Right lobe of liver (tissue), 6 donors: ENCODE results near the gene PHF2. TPM values are rescaled to one million over a fixed set of nuclear protein-coding genes. Genes with fewer than 3 reads are reported as not detected.

Experiments
- ATAC-seq, 4 donors: fragments of 200-7000 bp; cut with Tn5 transposase; one replicate each; pipeline ENCODE4 v1.9.1; 2020; ENCODE audit warnings: mild to moderate bottlenecking in 4 of 4, moderate library complexity in 4 of 4
- DNase-seq, 3 donors: peaks; one replicate each; pipeline ENCODE4 v3.0.0-alpha.2; 2020
- H3K27ac ChIP-seq, 3 donors: fragments of 200-600 bp; one replicate each; pipeline ENCODE4 v1.8.0; 2022
- H3K27me3 ChIP-seq, 2 donors: fragments of 200-600 bp; one replicate each; pipeline ENCODE4 v1.8.0; 2022
- H3K36me3 ChIP-seq, 4 donors: fragments of 200-600 bp; sonication (generic) in 1 of 4; one replicate each; pipeline versions ENCODE4 v1.5.1 to v1.8.0; 2017 to 2022; ENCODE audit warnings: control low read depth in 1 of 4
- H3K4me1 ChIP-seq, 4 donors: fragments of 200-600 bp; sonication (generic) in 1 of 4; one replicate each; pipeline versions ENCODE4 v1.5.1 to v1.8.0; 2017 to 2022; ENCODE audit warnings: control low read depth in 1 of 4
- H3K4me3 ChIP-seq, 3 donors: fragments of 200-600 bp; one replicate each; pipeline ENCODE4 v1.8.0; 2022
- H3K9me3 ChIP-seq, 4 donors: fragments of 200-600 bp; sonication (generic) in 1 of 4; one replicate each; pipeline versions ENCODE4 v1.5.1 to v1.8.0; 2017 to 2022; ENCODE audit warnings: control low read depth in 1 of 4
- POLR2A ChIP-seq: fragments of 450-650 bp; IDR thresholded peaks from one replicate; pipeline ENCODE4 v1.6.1; 2017; ENCODE audit warnings: antibody characterized with exemption, mild to moderate bottlenecking
- WGBS: methylation state at CpG from one replicate; pipeline ENCODE4 v1.1.6; 2018; ENCODE audit warnings: low coverage, low lambda C conversion rate; ENCODE audit not compliant: insufficient coverage; ENCODE audit errors: missing lambda C conversion rate; 5-methylcytosine and 5-hydroxymethylcytosine counted together
- intact Hi-C, 2 donors: fragments of 100-400 bp; cut with DNase I; formaldehyde crosslinking; loops; one replicate each; pipeline versions ENCODE4 v1.11.2 to v1.14.1; 2022
- total RNA-seq, 6 experiments: library from RNA; depleted of rRNA in 2 of 6; stranded (reverse); fragments of >200 nt in 2 of 6; fragmentation: NEBNext Ultra II Directional in 3 of 6; extraction: Animal tissue kit (Norgen Biotek cat#: 25700) in 3 of 6; gene quantifications; one replicate each; pipeline versions ENCODE4 v1.1.0 to v1.2.4, GENCODE V29; 2016 to 2023
- TF ChIP-seq, protein P1 (sequence below), 4 donors: fragments of 200-600 bp in 3 of 4; fragments of 450-650 bp in 1 of 4; IDR thresholded peaks; one replicate each; pipeline versions ENCODE4 v1.5.1 to v1.8.0; 2016 to 2022; ENCODE audit warnings: antibody characterized with exemption in 4 of 4, mild to moderate bottlenecking in 2 of 4
- donor health status: DM: no; HTN: yes; CAD: no.
- donor health status: DM: no; HTN: no; CAD: no.
- donor health status: DM: no; HTN: no; CAD: no.
- donor health status: DM: no; HTN: yes; CAD: no.
- donor health status: DM: no; HTN: yes; CAD: no.

Gene PHF2
- total RNA-seq, 6 experiments from 2014 or later, result 6.3 to 8.5 (median 6.8) TPM

DNA sequence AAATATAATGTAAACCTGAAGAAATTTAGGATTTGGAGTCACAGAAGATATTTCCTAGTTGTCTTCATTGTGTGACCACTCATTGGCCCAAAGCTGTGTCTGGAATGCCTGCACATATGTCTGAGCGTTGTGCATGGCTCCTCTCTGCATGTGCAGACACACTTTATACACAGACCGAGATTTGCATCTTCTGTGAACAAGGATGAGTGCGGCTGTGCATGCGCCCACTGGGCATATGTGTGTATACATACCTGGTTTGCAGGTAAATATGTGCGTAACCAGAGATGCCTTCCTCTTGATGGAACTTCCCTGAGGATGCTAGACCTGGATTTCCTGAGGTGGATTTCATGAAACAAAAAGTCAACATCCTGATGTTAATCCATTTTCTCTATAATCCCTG is 19.1 kb downstream of the PHF2 start:
- 92% methylated on average over 5 of the region's 5 CpGs for WGBS
- TF ChIP-seq, protein P1, sequence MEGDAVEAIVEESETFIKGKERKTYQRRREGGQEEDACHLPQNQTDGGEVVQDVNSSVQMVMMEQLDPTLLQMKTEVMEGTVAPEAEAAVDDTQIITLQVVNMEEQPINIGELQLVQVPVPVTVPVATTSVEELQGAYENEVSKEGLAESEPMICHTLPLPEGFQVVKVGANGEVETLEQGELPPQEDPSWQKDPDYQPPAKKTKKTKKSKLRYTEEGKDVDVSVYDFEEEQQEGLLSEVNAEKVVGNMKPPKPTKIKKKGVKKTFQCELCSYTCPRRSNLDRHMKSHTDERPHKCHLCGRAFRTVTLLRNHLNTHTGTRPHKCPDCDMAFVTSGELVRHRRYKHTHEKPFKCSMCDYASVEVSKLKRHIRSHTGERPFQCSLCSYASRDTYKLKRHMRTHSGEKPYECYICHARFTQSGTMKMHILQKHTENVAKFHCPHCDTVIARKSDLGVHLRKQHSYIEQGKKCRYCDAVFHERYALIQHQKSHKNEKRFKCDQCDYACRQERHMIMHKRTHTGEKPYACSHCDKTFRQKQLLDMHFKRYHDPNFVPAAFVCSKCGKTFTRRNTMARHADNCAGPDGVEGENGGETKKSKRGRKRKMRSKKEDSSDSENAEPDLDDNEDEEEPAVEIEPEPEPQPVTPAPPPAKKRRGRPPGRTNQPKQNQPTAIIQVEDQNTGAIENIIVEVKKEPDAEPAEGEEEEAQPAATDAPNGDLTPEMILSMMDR (IDR thresholded peaks at IDR 0.05), result no peak
- H3K4me1 ChIP-seq, result no peaks in the 10 kb centered on the region
- H3K27ac ChIP-seq, result no peak overlapping the region
- no peaks in the 10 kb centered on the region for H3K27me3 ChIP-seq
- no peaks in the 10 kb centered on the region for H3K9me3 ChIP-seq
- no peak overlapping the region for H3K4me3 ChIP-seq
- H3K36me3 ChIP-seq, result no peaks in the 10 kb centered on the region
- ATAC-seq (no peak), DNase-seq (peak in 1 of 3 donors; percentile 20)
- intact Hi-C loops, result no loop called here

DNA sequence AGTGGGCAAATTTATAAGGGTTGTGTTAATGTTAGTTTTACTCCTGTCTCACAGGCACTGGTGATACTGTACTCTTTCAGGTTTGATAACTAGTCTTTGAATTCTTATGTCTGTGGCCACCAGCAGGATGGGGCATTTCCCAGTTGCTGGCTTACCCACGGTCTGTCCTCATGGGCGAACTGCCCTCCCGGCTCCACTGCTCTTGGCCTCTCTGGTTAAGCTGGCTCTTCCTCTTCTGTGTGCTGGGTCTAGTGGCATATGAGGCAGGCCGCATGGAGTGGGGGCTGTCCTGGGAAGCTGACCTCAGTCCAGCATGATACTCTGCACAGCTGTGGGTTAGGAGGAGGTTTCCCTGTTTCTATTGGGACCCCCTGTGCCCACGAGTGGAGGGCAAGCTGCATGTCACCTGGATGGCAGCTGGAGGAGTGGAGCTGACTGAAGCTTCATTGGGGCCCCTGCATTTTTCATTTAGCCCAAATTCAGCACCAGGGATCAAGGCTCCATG is 19.5 kb downstream of the PHF2 start:
- TF ChIP-seq, protein P1 (IDR thresholded peaks at IDR 0.05), result no peak
- TF ChIP-seq POLR2A, result no peak
- no peaks in the 10 kb centered on the region for H3K4me1 ChIP-seq
- H3K27ac ChIP-seq, result no peak overlapping the region
- DNase-seq (peak in 1 of 3 donors; percentile 27), ATAC-seq (no peak)
- intact Hi-C loops, result no loop called here
- H3K27me3 ChIP-seq, result no peaks in the 10 kb centered on the region
- no peaks in the 10 kb centered on the region for H3K9me3 ChIP-seq
- no peaks in the 10 kb centered on the region for H3K36me3 ChIP-seq
- 29% methylated on average over 1 of the region's 5 CpGs for WGBS
- H3K4me3 ChIP-seq, result no peak overlapping the region

DNA sequence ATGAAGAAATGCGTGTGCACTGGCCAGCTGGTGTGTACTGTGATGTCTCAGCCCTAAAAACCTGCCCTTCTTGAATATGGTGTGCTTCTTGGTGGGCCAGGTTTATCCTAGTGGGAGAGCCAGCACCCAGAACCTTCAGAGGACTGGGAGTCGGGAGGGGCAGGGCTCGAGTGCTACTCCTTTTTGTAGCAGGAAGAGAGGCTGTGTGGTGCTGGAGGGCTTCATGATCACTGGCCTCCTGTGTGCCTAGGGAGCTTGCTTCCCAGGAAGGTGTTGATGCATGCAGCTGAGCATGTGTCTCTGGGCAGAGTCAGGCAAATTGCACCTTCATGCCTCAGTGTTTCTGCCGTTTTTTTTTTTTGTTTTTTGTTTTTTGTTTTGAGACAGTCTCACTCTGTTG is 20.0 kb downstream of the PHF2 start:
- Histone ChIP-seq H3K36me3 (no peaks in the 10 kb centered on the region), H3K27me3 (no peaks in the 10 kb centered on the region), H3K27ac (no peak overlapping the region), H3K4me3 (no peak overlapping the region), H3K4me1 (no peaks in the 10 kb centered on the region), H3K9me3 (no peaks in the 10 kb centered on the region)
- ATAC-seq, result no peak
- WGBS, result 81% methylated on average over 3 of the region's 4 CpGs
- DNase-seq, result peak in 1 of 3 donors; percentile 27
- no peak for TF ChIP-seq POLR2A
- TF ChIP-seq, protein P1 (IDR thresholded peaks at IDR 0.05), result no peak
- intact Hi-C loops, result no loop called here

DNA sequence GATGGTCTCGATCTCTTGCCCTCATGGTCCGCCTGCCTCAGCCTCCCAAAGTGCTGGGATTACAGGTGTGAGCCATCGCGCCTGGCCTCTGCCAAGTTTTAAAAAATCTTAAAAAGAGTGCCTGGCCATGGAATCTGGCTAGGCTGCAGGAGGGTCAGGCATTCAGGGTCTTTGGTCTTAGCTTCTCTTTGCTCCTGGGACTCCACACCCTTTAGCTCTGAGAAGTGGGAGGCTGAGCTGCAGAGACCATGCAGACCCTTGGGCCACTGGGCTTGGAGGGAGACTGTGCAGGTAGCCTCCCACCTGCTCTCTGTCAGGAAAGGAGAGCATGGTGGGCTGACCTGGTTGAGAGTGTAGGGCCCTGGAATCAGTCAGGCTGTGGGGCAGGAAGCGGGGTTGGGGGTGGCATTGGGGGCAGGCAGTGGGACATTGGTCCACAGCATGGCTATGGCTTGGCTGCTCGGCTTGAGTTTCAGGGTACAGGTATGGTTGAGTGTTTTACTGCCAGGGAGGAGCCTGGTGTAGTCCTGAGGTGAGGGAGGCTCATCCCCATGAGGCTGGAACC is 20.8 kb downstream of the PHF2 start:
- 94% methylated on average over 3 of the region's 6 CpGs for WGBS
- TF ChIP-seq POLR2A, result no peak

DNA sequence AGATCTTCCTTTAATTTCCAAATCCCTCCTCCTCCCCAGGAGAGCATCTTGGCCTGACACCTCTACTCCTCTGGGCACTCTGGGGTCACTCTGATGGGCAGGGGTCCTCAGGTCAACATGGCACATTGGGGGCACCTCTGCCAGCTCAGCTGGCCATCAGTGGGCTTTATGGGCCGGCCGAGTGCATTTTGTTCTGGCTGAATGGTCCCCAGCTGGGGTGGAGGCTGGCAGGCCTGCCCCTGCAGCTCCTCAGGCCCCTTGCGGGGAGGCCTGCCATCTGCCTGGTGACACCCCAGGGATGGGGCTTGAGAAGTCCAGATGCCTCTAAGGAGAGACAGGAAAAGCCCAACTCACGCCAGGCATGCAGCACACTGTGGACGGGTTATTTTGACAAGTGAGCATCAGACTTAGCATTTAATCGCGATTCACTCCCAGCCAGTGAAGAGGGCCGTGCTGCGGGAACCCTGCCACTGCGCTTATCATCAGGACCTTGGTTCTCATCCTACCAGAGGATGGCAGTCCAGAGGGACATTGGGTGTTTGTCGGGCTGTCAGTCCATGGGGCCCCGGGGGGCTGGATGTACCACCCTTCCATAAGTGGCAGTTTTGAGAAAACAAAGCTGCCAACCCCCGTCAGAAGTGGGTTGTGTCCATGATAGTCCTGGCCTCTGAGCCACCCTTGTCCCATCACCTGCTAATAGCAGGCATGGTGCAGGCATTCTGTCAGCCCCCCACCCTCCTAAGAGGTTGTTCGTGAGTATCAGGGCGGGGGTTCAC is 21.7 kb downstream of the PHF2 start:
- Histone ChIP-seq H3K27ac (no peak overlapping the region), H3K36me3 (no peaks in the 10 kb centered on the region), H3K4me1 (no peaks in the 10 kb centered on the region), H3K4me3 (no peak overlapping the region), H3K27me3 (no peaks in the 10 kb centered on the region), H3K9me3 (no peaks in the 10 kb centered on the region)
- 100% methylated on average over 1 of the region's 15 CpGs for WGBS
- intact Hi-C loops, result no loop called here
- peak in 1 of 3 donors; percentile 29 for DNase-seq
- TF ChIP-seq, protein P1 (IDR thresholded peaks at IDR 0.05), result no peak
- TF ChIP-seq POLR2A, result no peak
- no peak for ATAC-seq

More for the DNA sequence above, 20.8 kb downstream of the PHF2 start:
- H3K4me1 ChIP-seq, result no peaks in the 10 kb centered on the region
- DNase-seq (peak in 1 of 3 donors; percentile 32), ATAC-seq (no peak)
- H3K27me3 ChIP-seq, result no peaks in the 10 kb centered on the region
- no peak overlapping the region for H3K4me3 ChIP-seq
- no peaks in the 10 kb centered on the region for H3K36me3 ChIP-seq
- no peak overlapping the region for H3K27ac ChIP-seq
- intact Hi-C loops, result no loop called here
- no peaks in the 10 kb centered on the region for H3K9me3 ChIP-seq
